Muscle of leg (tissue), 11 donors: ENCODE measurements around the gene NSD2. TPM values are rescaled to one million over a fixed set of nuclear protein-coding genes. Genes with fewer than 3 reads are reported as not detected.

Experiments
- DNase-seq: peaks from one replicate; pipeline ENCODE4 v3.0.0; 2013
- H3K27ac ChIP-seq: one replicate; pipeline ENCODE4 v1.5.1; 2013; ENCODE audit warnings: mild to moderate bottlenecking, low read length, control low read depth
- H3K27me3 ChIP-seq: one replicate; pipeline ENCODE4 v1.6.1; 2013; ENCODE audit warnings: low read length; ENCODE audit not compliant: control insufficient read depth, insufficient read depth
- H3K36me3 ChIP-seq: one replicate; pipeline ENCODE4 v1.6.1; 2013; ENCODE audit warnings: low read length; ENCODE audit not compliant: control insufficient read depth, insufficient read depth
- H3K4me1 ChIP-seq: one replicate; pipeline ENCODE4 v1.6.1; 2013; ENCODE audit warnings: low read length; ENCODE audit not compliant: control insufficient read depth, insufficient read depth
- H3K4me3 ChIP-seq: one replicate; pipeline ENCODE4 v1.5.1; 2013; ENCODE audit warnings: low read length, control low read depth
- H3K9me3 ChIP-seq: replicated peaks from 2 replicates; pipeline ENCODE4 v1.6.1; 2013; ENCODE audit warnings: low read depth, low read length; ENCODE audit not compliant: control insufficient read depth
- WGBS: methylation state at CpG from one replicate; pipeline ENCODE4 v1.1.5; 2013; ENCODE audit warnings: missing lambda C conversion rate; ENCODE audit not compliant: insufficient coverage; 5-methylcytosine and 5-hydroxymethylcytosine counted together
- polyA plus RNA-seq, 8 donors: library from polyadenylated mRNA; unstranded; fragments of 120-200 nt; gene quantifications; one replicate each; pipeline versions ENCODE4 v1.2.1 to v1.2.3, GENCODE V29; 2013; ENCODE audit warnings: inconsistent platforms in 1 of 8, low replicate concordance in 1 of 8; ENCODE audit not compliant: insufficient read length in 8 of 8, insufficient read depth in 1 of 8
- total RNA-seq: library from RNA; stranded (reverse); fragments of 120-200 nt; gene quantifications from one replicate; pipeline ENCODE4 v1.2.4, GENCODE V29; 2013

The NSD2 gene
- total and polyA plus RNA-seq, 9 donors: 35.7 to 56.5 (median 43.0) TPM

- DNase-seq: no peak
- no peaks in the 10 kb centered on the region for H3K27me3 ChIP-seq
- WGBS: 91% methylated on average over 20 of the region's 20 CpGs
- no peak overlapping the region for H3K27ac ChIP-seq
- H3K36me3 ChIP-seq: peaks cover 59% of the 10 kb centered on the region
- no peaks in the 10 kb centered on the region for H3K4me1 ChIP-seq
- H3K9me3 ChIP-seq: no peaks in the 10 kb centered on the region
- no peak overlapping the region for H3K4me3 ChIP-seq
Observed at GRCh38 chr4:1952058-1952700, 81.0 kb downstream of the NSD2 start.

GRCh38 chr4:1952719-1953118 lies 81.5 kb downstream of the NSD2 start:
- no peaks in the 10 kb centered on the region for H3K9me3 ChIP-seq
- 90% methylated on average over 5 of the region's 5 CpGs for WGBS
- no peak overlapping the region for H3K4me3 ChIP-seq
- no peak overlapping the region for H3K27ac ChIP-seq
- no peaks in the 10 kb centered on the region for H3K27me3 ChIP-seq
- no peak for DNase-seq
- peaks cover 62% of the 10 kb centered on the region for H3K36me3 ChIP-seq
- no peaks in the 10 kb centered on the region for H3K4me1 ChIP-seq

GRCh38 chr4:1953335-1953734 lies 82.1 kb downstream of the NSD2 start:
- no peak for DNase-seq
- Histone ChIP-seq H3K4me1 (no peaks in the 10 kb centered on the region), H3K36me3 (peaks cover 68% of the 10 kb centered on the region), H3K4me3 (no peak overlapping the region), H3K9me3 (no peaks in the 10 kb centered on the region), H3K27me3 (no peaks in the 10 kb centered on the region), H3K27ac (no peak overlapping the region)
- WGBS: 100% methylated on average over 1 of the region's 9 CpGs

DNA sequence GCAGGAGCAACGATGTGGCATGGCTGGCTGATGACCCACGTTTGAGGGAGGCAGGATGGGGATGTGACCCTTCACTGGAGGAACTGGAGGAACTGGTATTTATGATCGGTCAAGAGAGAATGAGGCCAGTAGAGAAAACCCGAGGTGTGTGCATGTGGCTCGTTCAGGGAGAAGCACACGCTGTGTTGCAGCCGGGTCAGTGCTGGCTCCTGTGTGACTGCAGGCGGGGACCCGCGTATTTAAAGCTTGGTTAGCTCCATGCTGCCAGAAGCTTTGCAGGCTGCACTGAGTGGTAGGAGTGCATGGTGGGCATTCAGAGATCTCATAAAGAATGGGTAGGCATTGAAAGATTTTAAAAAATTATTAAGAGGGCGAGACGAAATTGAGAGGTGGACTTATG lies 85.4 kb downstream of the NSD2 start:
- H3K27ac ChIP-seq: no peak overlapping the region
- H3K27me3 ChIP-seq: no peaks in the 10 kb centered on the region
- H3K4me1 ChIP-seq: peaks cover 2% of the 10 kb centered on the region
- WGBS: 88% methylated on average over 12 of the region's 12 CpGs
- no peak for DNase-seq
- no peaks in the 10 kb centered on the region for H3K9me3 ChIP-seq
- no peak overlapping the region for H3K4me3 ChIP-seq
- peaks cover 88% of the 10 kb centered on the region for H3K36me3 ChIP-seq

DNA sequence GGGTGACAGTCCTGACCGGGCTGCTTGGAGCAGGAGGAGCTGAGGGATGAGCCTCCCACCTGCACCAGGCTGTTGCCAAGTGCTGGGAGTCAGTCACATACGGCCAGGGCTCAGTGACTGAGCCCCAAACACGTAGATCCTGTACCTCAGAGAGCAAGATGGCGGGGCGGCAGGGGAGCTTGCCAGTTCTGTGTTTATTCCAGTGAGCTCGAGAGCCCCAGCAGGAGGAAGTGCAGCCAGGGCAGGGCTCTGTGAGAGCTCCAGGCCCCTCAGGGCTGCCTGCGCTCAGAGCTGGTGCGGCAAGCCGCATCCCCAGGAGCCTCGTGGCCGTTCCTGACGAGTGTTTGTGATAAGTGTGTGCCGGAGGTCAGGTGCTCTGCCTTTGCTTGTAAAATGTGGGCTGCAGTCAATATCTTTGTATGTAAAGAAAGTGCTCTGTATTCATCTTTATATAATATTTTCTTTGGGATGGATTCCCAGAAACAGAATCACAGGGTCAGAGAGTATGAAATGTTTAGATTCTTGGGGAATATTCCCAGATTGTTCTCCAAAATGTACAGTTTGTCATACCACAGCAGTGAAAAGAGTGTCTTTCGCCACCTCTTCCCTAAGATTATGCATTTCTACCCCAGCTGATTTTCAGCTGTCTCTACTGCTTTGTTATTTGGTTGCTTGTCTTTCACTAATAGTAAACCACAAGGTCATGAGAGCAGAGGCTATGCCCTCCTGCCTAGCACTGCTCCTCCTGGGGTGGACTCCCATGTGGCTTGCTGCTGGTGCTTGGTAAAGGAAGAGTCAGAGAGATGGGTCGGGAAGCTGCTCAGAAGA lies 87.3 kb downstream of the NSD2 start:
- Histone ChIP-seq H3K36me3 (peaks cover 86% of the 10 kb centered on the region), H3K27me3 (no peaks in the 10 kb centered on the region), H3K4me1 (peaks cover 3% of the 10 kb centered on the region), H3K4me3 (no peak overlapping the region), H3K27ac (no peak overlapping the region), H3K9me3 (no peaks in the 10 kb centered on the region)
- no peak for DNase-seq
- 86% methylated on average over 10 of the region's 15 CpGs for WGBS

DNA sequence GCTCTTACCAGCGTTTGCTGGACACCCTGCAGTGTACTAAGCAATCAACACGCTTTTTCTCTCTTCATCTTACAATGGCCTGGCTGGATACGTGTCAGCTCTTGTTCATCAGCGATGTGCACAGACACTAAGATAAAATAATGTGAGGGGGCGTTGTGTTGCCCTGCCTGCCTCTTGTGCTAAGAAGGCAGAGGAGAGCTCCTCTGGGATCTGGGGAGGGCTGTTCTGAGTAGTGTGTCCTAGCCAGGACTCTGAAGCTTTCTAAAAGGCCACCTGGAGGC lies 87.9 kb downstream of the NSD2 start:
- Histone ChIP-seq H3K27ac (no peak overlapping the region), H3K27me3 (no peaks in the 10 kb centered on the region)
- WGBS: 100% methylated on average over 1 of the region's 5 CpGs

GRCh38 chr4:1960170-1960825 lies 89.1 kb downstream of the NSD2 start:
- Histone ChIP-seq H3K4me3 (no peak overlapping the region), H3K27ac (no peak overlapping the region), H3K9me3 (no peaks in the 10 kb centered on the region), H3K36me3 (peaks cover 84% of the 10 kb centered on the region), H3K27me3 (no peaks in the 10 kb centered on the region), H3K4me1 (peaks cover 3% of the 10 kb centered on the region)
- no peak for DNase-seq
- 78% methylated on average over 2 of the region's 7 CpGs for WGBS

More for the DNA sequence above, 87.9 kb downstream of the NSD2 start:
- Histone ChIP-seq H3K36me3 (peaks cover 86% of the 10 kb centered on the region), H3K4me3 (no peak overlapping the region), H3K9me3 (no peaks in the 10 kb centered on the region), H3K4me1 (peaks cover 3% of the 10 kb centered on the region)
- no peak for DNase-seq

DNA sequence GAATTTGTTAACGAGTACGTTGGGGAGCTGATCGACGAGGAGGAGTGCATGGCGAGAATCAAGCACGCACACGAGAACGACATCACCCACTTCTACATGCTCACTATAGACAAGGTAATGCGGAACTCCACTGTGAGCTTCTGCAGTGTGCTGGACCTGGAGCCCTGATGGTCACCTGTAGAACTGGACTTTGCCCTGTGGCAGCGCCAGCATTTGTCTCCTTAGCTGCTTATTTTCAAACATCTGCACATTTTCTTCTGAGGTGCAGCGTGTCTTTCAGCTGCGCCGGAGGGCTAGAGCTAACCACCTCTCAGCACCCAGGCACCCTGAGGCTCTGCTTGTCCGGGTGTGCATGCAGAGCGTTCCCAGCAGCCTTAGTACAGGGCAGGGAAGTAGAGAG lies 89.8 kb downstream of the NSD2 start:
- peaks cover 3% of the 10 kb centered on the region for H3K4me1 ChIP-seq
- H3K27me3 ChIP-seq: no peaks in the 10 kb centered on the region
- no peak overlapping the region for H3K27ac ChIP-seq
- H3K36me3 ChIP-seq: peaks cover 79% of the 10 kb centered on the region
- H3K9me3 ChIP-seq: no peaks in the 10 kb centered on the region
- H3K4me3 ChIP-seq: no peak overlapping the region
- WGBS: 94% methylated on average over 13 of the region's 15 CpGs
- DNase-seq: no peak

- Histone ChIP-seq H3K4me1 (peaks cover 3% of the 10 kb centered on the region), H3K36me3 (peaks cover 77% of the 10 kb centered on the region), H3K9me3 (no peaks in the 10 kb centered on the region), H3K27me3 (no peaks in the 10 kb centered on the region), H3K27ac (no peak overlapping the region), H3K4me3 (no peak overlapping the region)
- DNase-seq: no peak
- WGBS: 65% methylated on average over 2 of the region's 4 CpGs
Observed at GRCh38 chr4:1961563-1961962, 90.4 kb downstream of the NSD2 start.

- Histone ChIP-seq H3K36me3 (peaks cover 67% of the 10 kb centered on the region), H3K9me3 (no peaks in the 10 kb centered on the region), H3K4me1 (peaks cover 3% of the 10 kb centered on the region), H3K4me3 (no peak overlapping the region), H3K27ac (no peak overlapping the region), H3K27me3 (no peaks in the 10 kb centered on the region)
- WGBS: 87% methylated on average over 3 of the region's 4 CpGs
- no peak for DNase-seq
Observed at GRCh38 chr4:1962980-1963379, 91.8 kb downstream of the NSD2 start.
